GM18867 (cell line): ENCODE measurements around the gene RPS8.
"Not testable (repeated sequence)": the region's sequence is repeated elsewhere in the genome, so short reads cannot be mapped to it uniquely, and the experiment has no call there.

Experiments
- ATAC-seq: cut with Tn5 transposase; IDR thresholded peaks from one replicate; pipeline ENCODE4 v1.9.1; 2021; ENCODE audit warnings: mild to moderate bottlenecking, moderate library complexity; ENCODE audit not compliant: unreplicated experiment

RPS8 gene

GRCh38 chr1:44802306-44803061, 27.1 kb downstream of the RPS8 start:
- ATAC-seq: no peak

GRCh38 chr1:44803062-44803311, 27.6 kb downstream of the RPS8 start:
- ATAC-seq: no peak

GRCh38 chr1:44803312-44804095, 28.2 kb downstream of the RPS8 start:
- ATAC-seq: no peak

GRCh38 chr1:44805311-44806024, 30.1 kb downstream of the RPS8 start:
- ATAC-seq: no peak

GRCh38 chr1:44806025-44806703, 30.8 kb downstream of the RPS8 start:
- ATAC-seq: no peak

GRCh38 chr1:44806704-44807363, 31.5 kb downstream of the RPS8 start, which contains the start of gene DYNLT4:
DYNLT4 (minus strand) TSS chr1:44807351; CDS start chr1:44806668, 683 bp downstream.
- no peak for ATAC-seq

GRCh38 chr1:44807364-44808062, 32.2 kb downstream of the RPS8 start:
- no peak for ATAC-seq

- ATAC-seq: no peak
Measured at GRCh38 chr1:44808063-44808937, 33.0 kb downstream of the RPS8 start, which contains the start of gene BTBD19. BTBD19 (plus strand) TSS chr1:44808523; CDS start chr1:44808821, 298 bp downstream.

- no peak for ATAC-seq
Measured at GRCh38 chr1:44808938-44809917, 33.9 kb downstream of the RPS8 start.

GRCh38 chr1:44810101-44810761, 34.9 kb downstream of the RPS8 start:
- no peak for ATAC-seq

- not testable (repeated sequence) for ATAC-seq
Measured at GRCh38 chr1:44810762-44811105, 35.4 kb downstream of the RPS8 start.

- ATAC-seq: no peak
Measured at GRCh38 chr1:44811234-44811633, 35.9 kb downstream of the RPS8 start.

- no peak for ATAC-seq
Measured at GRCh38 chr1:44812822-44813543, 37.6 kb downstream of the RPS8 start.

GRCh38 chr1:44815926-44816325, 40.6 kb downstream of the RPS8 start:
- ATAC-seq: not testable (repeated sequence)

- no peak for ATAC-seq
Measured at GRCh38 chr1:44817307-44817706, 42.0 kb downstream of the RPS8 start.

GRCh38 chr1:44817771-44818495, 42.6 kb downstream of the RPS8 start:
- ATAC-seq: no peak
